NCI-H446 (cell line): ENCODE results near the gene NEDD9.

Experiments
- DNase-seq, 2 experiments: peaks; one replicate each; lab custom pipeline; 2025; lab: John Stamatoyannopoulos, UW

NEDD9 gene

DNA sequence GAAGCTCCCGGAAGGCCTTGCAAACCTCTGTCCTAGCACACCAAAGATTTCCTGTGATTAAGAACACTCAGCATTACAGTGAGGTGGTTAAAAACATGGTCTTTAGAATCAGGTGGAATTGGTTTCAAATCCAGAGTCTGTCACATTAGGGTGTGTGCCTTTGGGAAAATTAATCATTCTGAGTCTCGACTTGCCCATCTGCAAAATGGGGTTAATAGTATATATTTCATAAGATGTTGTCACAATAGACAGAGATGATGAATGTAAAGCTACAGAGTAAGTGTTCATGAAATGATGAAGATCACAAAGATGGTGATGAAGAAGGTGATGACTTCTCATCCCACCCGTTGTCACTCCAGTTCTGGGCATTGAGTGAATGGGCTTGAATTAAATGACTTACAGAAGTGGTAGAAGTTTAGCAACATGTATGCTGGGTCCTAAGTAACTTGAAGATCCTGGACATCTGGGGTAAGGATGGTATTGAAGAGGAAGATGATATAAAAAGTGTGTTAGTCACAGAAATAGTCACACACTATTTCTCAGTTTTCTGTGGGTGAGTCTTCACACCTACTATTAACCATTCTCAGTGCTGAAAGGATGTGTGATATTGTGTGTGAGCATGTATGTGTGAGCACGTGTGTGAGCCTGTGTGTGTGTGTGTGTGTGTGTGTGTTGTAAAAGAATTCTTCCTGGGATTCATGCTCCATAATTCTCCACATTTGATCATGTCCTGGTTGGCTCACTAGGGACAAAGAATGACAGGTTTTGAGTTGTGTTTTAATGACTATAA is 28.0 kb upstream of the NEDD9 start:
- no peak for DNase-seq

DNA sequence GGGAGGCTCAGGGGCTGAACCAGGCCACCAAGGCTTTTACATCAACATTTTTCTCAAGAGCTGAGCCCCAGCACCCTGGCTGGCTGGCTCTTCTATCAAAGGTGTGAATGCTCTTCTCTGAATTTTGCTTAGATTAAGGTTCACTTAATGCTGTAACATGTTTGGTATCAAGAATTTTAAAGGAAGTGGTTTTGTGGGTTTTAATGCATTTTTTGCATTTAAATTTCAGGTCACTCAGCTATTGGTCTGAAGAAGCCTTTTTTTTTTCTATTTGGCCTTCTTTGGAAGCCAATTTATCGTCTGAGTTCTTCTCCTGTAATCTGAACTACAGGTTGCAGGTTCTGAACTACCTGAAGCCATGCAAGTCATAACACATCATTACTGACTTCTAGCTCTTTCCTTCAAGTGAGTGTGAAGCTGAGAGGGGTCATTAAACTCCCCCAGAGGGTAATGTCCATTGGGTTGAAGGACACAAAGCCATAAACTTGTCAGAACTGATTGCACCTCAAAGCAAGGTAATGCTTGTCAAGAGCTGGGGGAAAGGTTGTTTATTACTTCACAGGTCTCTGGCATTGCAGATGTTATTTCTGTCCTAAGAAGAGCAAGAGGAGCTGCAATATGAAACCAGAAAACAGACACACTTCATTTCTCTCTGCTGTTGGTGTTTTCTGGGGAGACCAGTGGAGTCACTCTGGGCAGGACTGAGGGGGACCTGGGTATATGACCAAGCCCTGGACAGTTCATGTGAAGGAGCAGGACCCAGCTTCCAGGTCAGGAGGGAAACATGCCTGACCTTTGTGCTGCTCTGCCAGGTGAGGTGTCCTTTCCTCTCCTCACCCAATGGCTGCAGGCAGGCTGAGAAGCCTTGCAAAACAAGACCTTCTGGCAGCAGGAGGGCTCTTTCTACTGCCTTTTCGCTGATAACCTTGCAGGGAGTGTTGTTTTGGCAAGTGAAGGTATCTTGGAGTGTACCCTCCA is 26.1 kb upstream of the NEDD9 start:
- DNase-seq = no peak

DNA sequence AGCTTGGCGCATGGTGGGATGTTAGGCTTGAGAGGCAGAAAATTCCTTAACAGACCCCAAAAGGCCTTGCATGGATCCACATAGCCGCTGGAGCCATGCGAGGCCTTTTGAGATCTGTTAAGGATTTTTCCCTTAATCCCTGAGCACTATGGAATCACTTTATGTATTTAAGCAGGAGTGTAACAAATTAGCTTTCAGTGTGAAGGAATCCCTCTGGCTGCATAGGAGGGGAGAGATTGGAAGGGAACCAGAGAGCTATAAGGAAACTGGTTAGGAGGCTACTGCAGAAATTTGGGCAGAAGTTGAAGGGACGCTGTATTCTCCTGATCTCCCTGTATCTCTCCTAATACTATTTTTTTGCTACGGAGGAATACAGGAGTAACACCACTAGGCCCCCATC is 23.1 kb upstream of the NEDD9 start:
- no peak for DNase-seq

DNA sequence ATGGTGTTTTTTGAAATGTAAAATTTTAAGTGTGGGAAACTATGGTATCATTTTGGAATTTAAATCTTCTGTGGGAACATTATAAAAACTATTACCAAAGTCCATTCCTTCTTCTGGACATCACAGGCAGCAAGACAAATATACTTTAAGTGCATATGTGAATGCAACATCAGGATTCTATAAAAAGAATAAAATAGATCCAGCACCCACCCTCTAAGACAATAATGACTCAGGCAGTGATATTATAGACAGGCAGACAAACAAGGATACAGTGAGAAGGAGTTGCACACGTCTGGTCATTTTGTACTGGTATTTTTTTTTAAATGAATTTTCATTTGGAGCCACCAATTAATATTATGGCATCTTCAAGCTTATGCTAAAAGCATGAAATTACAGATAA is 21.1 kb upstream of the NEDD9 start:
- DNase-seq = no peak

DNA sequence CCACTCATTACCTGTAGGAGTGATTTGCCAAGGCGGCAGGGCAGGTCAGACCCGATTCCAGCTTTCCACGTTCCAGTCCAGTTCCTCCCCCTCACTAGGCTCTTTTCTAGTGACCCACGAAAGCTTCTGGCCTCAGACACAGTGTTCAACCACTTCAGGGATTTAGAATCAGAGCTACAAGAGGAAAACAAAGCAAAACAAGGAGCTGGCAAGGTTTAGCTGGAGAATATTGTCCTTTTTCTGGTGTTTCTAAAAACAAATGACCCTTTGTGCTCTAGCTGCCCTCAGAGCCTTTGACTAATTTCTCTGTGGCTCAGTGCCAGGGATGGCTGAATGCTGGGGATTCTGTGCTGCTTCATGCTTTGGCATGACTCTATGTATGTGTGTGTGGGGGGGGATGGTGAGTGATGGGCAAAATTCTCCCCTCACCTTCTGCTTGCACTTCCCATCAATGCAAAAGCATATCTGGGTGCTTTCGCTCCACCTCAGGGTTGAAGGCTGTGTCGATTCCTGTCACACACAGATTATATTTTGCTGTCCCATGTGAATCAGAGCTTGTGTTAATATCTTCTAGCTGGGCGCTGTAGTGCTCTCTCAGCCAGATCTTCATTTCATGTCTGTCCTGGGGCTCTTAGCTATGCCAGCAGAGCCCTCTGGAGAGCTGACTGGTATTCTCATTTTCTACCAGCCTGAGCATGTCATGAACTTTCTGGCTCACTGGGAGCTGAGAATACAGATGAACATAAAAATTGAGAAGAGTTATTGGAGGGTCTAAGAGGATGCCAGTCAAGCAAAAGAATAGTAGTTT is 19.3 kb upstream of the NEDD9 start:
- no peak for DNase-seq

DNA sequence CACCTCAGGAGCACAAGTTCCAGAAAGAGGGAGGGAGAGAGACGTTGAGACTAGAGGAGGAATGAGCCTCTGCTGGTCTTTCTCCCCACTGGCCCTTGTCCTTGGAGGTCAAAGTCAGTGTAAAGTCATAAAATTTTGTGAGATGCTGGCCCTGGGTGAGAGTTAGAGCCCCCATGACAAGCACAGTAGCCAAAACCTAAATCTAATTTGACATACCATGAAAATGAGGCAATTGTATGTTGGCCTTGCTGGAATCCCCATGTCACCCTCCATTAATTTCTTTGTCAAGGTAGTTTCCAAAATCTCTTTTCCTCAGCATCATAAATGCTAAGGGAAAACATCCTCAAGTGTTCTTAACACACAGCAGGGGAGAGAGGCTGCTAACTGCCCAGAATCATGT is 17.6 kb upstream of the NEDD9 start:
- DNase-seq = no peak

DNA sequence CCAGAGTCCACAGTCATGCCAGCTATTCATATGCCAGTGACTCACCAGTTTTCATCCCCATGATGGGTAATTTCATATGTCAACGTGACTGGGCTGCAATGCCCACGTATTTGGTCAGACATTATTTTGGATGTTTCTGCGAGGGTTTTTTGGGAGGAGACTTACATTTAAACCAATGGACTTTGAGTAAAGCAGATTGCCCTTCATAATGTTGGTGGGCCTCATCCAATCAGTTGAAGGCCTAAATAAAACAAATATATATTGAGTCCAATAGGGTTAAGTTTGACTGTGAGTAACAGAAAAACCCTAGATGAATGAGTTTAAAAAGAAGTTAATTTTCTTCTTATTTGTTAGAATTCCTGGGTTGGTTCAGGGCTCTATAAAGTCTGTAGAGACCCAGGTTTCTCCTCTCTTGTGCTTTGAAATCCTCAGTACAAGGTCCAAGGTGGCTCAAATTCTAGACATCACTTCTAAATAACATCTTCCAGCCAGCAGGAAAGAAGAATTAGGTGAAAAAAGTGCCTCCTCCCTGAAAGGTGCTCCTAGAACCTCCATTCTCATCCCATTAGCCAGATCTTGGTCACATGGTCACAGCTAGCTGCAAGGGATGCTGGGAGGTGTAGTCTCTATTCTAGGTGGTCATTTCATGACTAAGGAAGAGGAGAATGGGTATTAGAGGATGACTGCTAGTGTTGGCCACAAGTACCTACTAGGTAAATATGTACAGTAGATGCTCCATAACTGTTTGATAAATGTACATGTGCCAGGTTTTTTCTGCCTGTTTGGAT is 16.7 kb upstream of the NEDD9 start:
- DNase-seq = no peak

DNA sequence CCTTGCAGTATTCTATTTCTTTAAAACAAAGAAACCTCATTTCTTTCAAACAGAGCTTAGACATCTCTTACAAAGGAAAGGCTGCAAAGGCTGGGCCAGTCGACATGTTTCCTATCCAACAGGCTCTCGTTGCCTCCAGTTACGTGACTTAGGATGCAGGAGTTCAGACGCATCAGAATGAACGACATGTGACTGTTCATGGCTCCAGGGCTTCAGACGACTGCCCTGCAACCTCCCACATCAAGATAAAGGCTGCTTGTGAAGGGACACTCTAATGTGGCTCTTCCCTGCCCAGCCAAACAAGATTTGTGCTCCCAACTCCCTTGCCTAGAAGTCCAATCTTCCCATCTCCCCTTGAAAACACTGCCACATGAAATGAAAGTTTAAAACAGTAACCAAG is 14.3 kb upstream of the NEDD9 start:
- no peak for DNase-seq

DNA sequence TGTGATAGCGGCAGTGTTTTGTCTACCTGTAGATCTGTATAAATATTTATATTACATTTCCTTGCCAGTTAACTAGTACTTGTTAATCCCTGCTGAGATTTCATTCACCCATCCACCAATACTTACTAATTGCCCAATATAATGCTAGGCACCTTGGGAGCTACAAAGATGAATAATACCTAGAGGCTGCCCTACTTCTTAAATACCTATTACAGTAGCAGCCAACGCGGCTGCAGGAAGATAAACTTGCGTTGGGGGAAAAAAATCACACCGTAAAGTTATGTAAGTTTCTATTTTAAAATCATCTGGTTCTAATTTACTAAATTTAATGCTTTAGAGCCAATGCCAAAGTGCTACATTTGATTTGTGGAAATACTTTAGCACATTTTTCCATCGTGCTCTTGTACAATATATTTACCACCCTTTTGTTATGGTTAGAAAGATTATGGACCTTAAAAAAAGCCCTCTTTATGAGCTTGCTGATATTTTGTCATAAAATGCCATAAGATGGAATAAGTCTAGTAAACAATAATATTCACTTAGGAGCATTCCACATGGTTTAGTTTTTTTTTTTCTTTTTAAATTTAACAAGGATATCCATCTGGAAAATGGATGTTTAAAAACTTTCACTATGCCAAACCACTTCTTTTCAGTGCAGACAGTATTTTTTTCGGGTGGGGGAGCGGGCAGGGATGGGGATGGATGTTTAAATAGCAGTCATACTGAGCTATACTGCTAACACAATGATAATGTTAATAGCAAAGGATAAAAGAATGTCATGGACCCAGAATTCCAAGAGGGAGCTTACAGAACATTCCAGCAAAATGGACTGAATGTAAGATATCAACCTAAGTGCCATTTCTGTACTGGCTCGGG is 13.2 kb upstream of the NEDD9 start:
- DNase-seq = no peak

DNA sequence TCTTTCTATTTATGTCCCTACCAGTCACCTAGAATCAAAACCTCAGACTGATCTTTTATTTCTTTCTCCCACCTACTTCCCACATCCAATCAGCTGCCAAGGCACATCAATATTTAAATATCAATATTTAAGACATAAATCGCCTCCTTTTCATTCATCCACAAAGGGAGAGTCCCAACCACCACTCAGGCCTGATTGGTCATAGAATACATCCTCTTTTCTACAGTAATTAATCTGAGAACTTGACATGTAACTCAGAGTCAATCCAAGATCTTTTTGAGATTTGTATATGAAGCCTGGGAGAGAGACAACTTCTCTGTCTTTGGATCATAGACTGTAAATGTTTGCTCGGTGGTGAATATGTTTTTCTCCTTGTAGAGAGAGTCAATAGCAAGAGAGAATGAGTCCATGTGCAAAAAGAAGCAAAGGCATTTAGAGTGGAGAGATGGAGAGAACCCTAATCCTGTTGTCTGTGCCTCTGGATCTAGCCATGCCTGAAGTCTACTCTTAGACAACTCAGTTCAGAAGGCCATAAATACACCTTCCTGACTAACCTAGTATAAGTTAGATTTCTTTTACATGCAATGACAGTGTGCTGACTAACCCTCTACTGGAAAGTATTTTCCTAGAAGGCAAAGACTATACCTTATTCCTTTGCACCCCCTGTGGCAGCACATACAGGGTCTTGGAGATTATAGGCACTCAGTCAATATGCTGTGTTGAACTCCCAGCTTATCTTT is 12.1 kb upstream of the NEDD9 start:
- no peak for DNase-seq

DNA sequence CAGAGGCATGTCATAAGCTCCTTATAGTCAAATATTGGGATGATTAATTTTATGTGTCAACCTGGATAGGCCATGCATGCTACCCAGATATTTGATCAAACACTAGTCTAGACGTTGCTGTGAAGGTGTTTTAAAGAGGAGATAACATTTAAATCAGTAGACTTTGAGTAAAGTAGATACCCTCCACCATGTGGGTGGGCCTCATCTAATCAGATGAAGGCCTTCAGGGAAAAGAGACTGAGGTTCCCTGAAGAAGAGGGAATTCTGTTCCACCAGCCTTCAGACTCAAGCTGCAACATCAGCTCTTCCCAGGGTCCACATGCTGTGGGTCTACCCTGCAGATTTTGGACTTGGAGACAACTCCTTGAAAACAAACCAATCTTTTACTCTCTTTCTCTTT is 11.4 kb upstream of the NEDD9 start:
- DNase-seq = no peak

DNA sequence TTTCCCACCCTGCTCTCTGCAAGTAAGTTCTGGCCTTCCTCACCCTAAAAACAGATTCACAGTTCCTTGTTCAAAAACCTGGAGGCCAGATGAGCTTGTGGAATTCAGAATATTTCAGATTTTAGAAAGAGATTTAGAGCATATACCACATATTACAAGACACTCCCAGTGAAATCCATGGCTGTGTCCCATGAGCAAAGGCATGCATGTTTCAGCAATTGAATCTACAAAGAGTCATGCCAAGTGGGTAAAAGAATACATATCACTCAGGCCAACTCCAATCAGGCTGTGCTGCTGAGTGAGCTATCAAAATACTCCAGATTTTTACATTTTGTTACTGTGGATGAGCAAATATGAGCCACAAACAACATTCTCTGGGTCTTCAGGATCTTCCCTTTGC is 10.2 kb upstream of the NEDD9 start:
- no peak for DNase-seq

DNA sequence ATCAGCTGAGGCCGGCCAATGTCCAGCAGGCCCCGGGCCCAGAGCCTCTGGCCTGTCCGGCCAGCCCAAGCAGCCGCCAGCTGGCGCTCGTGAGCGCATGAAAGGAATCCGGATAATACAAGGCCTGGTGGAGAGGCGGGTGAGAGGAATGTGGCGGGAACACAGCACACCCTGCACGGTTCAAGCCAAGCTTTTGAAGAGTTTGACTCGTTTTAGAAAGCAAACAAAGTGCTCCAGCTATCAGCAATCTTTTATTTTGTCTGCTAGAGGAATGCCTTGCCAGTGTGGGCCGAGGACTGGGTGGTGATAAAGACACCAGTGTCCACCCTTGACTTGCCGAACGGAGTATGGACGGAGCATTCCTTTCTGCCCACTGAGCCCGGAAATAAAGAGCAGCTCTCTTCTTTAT is 9.3 kb upstream of the NEDD9 start:
- no peak for DNase-seq

DNA sequence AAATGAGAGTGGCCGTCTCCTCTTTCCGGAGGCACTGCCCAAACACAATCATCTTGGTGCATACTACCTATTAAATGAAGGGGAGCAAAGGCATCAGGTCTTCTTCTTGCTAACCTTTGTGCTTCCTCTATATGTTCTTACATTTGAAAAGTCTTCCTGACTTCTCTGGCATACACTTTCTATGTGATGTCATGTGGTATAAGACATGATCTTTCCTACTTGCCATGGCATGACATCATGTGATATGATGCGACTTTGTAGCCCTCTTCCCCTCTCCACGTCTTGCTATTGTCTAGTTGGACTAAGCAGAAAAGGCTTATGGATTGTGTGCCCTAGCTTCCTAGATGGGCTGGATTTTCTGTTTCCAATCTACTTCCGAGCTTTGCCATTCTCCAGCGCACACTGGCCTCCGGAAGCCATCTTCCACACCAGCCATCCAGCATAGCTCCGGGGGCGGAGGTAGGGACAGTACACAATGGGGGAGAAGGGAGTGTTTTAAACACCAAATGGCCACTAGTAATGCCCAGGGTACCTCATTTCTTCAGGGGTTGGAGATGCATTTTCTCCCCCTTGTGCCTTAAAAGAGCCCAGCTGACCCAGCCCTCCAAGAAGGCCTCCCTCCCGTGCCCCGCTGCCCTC is 8.8 kb upstream of the NEDD9 start:
- DNase-seq = no peak

DNA sequence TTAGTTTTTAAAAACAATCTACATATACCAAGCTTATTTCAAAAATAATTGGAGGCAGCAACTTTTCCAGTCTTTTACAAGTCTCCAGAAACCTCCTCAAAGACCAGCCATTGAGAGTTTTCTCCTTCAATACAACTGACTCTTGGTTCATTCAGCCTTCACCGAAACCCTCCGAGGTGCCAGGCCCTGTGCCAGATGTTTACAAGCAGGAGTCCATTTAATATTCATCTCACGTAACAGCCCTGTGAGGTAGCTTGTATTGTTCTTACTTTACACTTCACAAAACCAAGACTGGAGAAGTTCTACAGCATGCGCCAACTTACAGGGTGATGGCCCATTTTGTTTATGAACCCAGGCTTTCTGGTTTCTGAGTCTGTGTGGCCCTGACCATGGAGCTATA is 5.5 kb upstream of the NEDD9 start:
- no peak for DNase-seq

DNA sequence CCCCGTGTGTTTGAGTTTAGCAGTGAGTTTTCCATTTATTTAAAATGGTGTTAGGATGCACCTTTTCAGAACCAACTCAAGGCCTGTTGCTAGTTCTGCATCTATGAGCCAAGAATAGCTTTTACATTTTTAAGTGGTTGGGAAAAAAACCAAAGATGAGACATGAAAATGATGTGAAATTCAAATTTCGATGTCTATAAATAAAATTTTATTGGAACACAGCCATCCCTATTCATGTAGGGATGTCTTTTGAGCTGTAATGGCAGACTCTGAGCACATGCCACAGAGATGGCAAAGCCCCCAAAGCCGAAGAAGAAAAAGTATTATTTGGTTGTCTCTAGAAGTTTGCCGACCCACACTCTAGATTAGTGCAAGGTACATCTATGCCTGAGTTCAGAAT is 5.0 kb upstream of the NEDD9 start:
- no peak for DNase-seq

DNA sequence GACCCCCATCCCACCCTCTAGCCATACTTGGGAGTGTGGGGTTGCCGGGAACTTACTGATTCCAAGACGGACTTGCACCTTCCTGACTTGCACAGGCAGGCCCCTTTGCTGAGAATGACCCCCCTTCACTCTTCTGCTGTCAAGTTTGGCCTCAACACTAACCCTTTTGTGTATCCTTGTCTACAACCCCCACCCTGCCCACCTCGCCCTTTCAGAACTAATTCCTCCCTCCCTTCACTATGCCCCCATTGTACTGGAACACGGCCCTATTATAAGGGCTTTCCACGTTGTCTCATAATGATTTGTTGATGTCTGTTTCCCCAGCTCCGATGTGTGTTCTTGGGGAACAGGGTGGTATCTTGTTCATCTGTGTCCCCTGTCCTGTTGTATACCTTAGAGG is 4.4 kb upstream of the NEDD9 start:
- no peak for DNase-seq

DNA sequence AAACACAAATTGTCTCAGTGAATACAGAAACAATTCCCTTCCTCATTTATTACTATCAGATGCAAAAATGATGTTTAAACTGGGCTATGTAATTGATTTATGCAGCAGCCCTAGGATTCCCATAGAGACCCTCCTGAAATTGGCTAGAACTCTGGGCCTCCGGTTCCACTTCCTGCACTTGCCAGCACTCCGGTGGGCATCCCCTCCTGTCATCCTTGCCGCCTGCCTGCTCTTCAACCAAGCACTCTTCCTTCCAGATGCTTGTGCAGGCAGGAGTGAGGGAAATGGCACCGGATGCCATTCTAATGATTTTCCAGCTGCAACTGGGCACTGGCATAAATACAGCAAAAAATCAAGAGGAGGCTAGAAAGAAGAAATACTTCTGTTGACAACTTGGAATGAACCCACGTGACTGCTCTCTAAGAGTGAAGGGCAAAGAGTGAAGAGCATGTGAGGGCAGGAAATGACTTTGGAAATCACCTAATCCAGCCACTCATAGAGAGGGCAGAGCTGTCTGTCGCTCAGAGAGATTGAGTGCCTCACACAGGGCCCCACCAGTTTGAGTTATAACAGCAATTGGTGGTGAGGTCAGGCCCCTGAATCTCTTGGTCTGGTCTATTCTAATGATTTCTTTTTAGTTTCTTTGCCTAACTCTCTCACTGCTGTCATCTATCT is 3.7 kb upstream of the NEDD9 start:
- DNase-seq = no peak

DNA sequence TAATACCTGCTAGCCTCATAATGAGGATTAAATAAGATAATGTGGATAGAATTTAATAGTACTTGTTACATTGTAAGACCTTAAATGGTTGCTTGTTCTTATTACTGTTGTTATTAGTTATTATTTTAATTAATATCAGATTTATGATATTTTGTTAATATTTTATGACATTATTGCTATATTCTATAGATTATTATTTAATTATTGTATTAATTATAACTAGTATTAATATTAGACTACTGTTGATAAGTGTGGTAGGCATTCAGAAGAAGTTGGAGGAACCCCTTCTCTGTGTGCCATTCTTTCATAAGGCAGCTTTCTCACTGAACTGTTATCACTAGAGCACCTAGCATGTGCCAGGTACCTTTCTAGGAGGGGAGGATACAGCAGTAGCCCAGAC is 2.6 kb upstream of the NEDD9 start:
- DNase-seq = no peak
